Brain pericyte (primary cell): ENCODE data around the gene KRTAP21-3.
"Not testable (repeated sequence)": the region's sequence is repeated elsewhere in the genome, so short reads cannot be mapped to it uniquely, and the experiment has no call there.

ENCODE experiments used
- DNase-seq: peaks from one replicate; pipeline ENCODE4 v3.0.0-alpha.2; 2012; ENCODE audit warnings: low read depth, low spot score

The KRTAP21-3 gene

GRCh38 chr21:30718239-30718909, at the start of gene KRTAP21-3:
Gene KRTAP21-3 (minus strand): TSS chr21:30718777. CDS start chr21:30718759, 18 bp downstream.
- no peak for DNase-seq

GRCh38 chr21:30760776-30761175, 42.2 kb upstream of the KRTAP21-3 start:
- no peak for DNase-seq

DNA sequence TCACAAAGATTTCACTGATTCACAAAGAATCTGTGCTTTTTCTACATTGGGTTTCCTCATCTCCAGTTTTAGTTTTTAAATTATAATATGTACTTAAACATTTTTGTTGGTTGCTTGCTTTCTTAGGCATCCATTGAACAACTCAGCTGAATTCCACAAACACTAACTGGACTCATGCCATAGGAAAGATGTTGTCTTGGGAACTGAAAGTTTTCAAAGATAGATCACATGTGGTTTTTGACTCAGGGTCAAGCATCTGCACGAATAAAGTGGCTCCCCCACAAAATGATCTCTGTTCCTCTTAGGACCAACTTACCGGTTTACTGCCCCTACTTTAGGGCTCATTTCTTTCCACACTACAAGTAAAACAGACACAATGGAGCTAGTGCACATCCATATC, 39.7 kb upstream of the KRTAP21-3 start:
- DNase-seq, result no peak

DNA sequence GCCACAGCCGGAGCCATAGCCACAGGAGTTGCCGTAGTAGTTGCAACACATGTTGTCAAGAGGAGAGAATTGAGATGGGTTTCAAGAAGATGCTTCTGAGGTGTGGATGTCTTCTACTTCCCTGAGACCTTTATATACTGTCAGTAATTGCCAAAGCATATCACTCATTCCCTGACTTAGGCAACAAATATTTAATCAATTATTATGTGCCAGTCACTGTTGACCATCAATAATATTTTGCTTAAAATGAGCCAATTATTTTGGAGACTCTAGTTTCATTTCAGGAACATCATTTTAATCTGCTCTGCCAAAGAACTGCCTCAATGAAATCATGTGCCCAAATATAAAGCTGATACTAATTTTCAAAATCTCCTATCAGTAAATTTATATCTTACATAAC, 36.8 kb upstream of the KRTAP21-3 start, which contains the start of gene KRTAP21-1:
TSS of gene KRTAP21-1 (minus strand) at position 101 of the 400 bp plus-strand sequence. CDS start at position 51, 50 bp downstream.
- DNase-seq, result not testable (repeated sequence)

DNA sequence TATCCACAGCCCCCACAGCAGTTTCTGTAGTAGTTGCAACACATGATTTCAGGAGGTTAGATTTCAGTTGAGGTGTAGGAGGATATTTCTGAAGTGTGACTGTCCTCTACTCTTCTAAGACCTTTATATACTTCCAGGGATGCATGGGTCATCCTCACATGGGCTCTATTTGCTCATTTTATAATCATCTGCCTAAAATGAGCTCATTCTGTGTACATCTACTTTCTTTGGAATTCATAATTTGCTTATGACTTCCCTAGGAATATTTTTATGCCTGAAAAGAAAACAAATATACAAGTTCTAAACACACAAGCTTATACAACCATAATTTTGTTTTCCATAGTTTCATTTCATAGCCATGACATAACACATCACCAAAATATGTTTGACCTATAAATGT, 28.6 kb upstream of the KRTAP21-3 start, which contains the start of gene KRTAP21-2:
TSS of gene KRTAP21-2 (minus strand) at position 101 of the 400 bp plus-strand sequence. CDS start at position 44, 57 bp downstream.
- DNase-seq, result no peak

- DNase-seq, result no peak
Observed at GRCh38 chr21:30740462-30740861, 21.9 kb upstream of the KRTAP21-3 start.

DNA sequence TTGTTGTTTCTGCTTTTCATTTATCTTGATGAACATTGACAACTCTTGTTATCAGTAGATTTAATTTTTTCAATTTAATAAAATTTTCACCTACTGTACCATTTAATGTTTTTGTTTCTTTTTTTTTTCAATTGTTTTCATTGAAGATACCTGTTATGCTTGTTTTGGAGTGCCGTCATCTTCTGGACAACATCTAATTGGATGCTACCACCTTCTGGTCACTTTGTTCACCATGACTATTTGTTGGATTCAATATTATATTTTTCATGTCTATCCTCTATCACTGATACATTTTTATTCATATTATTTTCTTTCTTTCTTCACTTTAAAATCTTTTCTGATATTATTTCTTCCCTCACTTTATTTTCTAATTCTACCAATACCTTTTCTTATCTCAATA, 14.4 kb upstream of the KRTAP21-3 start:
- DNase-seq, result no peak

GRCh38 chr21:30726726-30727125, 8.1 kb upstream of the KRTAP21-3 start:
- DNase-seq, result no peak

GRCh38 chr21:30719401-30719800, 824 bp upstream of the KRTAP21-3 start:
- DNase-seq, result no peak

DNA sequence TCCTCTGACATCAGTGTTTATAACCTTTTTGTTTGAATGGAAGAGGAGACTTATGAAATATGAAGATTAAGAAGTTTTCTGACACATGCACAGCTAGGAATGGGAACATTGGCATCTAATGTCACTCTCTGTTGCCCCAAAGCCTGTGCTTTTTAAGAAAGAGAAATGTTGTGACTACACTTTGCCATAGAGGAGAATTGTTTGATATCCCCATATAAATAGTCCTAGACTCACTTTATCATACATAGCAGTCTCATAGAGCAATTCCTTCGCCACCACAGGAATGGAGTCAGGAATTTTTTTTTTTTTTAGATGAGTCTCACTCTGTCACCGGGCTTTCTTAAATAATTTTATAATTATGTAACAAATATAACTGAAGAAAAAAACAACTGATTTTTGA, 1.5 kb downstream of the KRTAP21-3 start:
- no peak for DNase-seq

- DNase-seq, result no peak
Observed at GRCh38 chr21:30714946-30715345, 3.6 kb downstream of the KRTAP21-3 start.

DNA sequence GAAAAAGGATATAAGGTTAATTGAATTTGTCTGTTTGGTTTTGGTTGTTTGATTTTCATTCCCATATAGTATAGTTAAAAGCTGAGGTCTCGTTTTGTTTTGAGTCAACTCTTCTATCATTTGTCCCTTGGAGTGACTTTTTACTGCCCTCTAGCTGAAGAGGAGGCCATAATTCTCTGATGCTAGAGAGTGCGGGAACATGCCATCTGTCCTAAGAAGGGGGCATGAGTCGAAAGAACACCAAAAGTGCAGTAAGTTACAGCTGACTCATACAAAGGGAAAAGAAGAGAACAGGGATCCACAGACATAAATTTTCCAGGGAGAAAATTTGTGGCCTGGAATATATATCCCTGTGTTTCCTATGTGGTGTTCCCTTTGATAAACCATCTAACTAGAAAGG, 4.1 kb downstream of the KRTAP21-3 start:
- no peak for DNase-seq

DNA sequence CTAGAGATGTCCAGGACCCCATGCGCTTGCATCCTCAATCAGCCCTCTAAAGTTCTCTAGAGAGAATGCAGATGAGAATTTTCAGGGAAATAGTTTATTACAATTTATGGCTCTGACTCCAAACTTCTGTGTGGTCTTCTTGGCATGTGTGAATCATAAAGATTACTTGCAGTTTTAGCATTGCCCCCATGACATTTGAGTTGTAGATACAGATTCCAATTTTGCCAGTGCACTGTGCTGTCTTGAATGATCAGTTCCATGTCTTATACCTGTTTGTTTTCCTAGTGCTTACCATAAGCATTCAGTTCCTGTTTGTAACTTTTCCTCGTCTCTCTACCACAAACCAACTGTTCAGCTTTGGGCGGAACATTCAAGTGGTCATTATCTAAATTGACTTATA, 4.8 kb downstream of the KRTAP21-3 start:
- DNase-seq, result no peak

- DNase-seq, result no peak
Observed at GRCh38 chr21:30710499-30710898, 8.1 kb downstream of the KRTAP21-3 start.

DNA sequence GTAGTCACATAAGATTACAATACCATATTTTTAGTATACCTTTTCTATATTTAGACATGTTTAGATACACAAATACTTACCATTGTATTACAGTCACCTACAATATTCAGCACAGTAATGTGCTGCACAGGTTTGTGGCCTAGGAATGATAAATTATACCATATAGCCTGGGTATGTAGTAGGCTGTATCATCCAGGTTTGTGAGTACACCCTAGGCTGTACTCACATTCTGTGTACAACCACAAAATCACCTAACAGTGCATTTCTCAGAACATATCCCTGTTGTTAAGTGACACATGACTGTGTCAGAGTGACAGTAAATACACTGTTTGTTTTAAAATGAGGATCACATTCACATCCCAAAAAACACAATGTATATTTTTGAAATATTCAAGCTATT, 11.2 kb downstream of the KRTAP21-3 start:
- DNase-seq, result no peak

GRCh38 chr21:30695956-30696355, 22.6 kb downstream of the KRTAP21-3 start:
- DNase-seq, result no peak

DNA sequence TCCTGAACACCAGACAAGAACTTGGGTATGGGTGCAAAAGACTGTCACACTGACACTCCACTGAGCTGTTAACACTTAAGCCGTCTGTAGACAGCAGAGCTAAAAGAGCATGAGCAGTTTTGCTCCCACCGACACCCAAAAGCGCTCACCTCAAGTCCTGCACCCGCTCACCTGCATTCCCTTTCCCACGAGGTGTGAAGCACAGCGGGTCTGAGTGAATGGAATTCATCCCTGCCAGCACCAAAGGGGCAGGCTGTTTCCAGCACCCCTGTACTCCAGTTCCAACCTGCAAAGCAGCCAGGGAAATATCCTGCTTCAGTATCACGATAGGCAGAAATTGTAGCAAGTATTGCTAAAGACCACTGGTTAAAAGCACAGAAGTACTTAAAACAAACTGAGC, 28.8 kb downstream of the KRTAP21-3 start:
- no peak for DNase-seq

DNA sequence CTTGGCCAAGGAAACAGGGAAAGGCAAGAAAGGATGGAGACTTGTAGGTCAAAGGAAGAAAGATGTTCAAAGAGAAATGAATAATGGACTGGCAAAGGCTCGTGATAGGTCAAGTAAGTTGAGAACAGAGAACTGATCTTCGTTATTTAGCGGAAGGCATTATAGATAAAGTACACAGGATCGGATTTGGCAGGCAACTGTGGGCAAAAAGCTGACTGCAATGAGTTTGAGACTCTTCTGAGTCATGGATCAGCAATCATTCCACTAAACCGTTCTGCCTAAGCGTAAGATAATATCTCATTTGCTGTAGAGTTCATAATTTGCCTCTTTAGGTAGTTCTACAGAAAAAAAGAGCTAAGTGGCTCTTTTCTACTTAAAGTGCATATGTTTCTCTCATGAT, 34.1 kb downstream of the KRTAP21-3 start:
- DNase-seq, result no peak

GRCh38 chr21:30680586-30680985, 38.0 kb downstream of the KRTAP21-3 start:
- no peak for DNase-seq

DNA sequence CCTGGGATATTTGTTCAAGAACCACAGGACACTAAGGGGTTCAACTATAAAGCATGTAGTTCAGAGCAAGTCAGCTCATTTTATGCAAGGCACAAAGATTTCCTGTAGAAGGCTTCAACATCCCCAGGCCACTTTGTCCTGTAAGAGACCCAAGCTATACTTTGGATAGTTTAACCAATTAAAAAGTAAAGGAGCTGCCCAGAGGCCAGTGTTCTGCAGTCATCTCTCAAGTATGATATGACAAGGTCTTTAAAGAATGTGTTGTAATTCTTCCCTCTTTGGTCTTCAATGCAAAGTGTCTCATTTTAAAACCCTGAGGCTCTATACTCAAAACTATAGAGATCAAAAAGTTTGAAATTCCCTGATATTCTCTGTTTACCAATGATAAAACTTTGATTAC, 41.8 kb downstream of the KRTAP21-3 start:
- no peak for DNase-seq

DNA sequence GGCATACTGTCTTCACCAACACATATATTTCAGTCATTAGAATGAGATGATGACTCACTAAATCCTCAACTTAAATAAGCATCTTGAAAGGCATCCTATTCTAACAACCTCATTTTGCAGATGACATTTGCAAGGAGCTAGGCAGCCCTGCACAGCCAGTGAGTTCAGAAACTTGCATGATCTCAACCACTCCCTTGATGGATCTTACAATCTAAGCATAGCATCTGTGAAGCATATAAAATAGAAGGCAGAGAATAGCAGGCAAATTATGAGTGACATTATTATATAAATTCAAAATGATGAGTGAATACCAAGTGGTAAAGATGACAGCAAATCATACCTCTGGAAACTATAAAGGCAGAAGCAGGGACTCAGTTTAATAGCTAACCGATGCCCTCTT, 44.3 kb downstream of the KRTAP21-3 start:
- DNase-seq, result no peak

DNA sequence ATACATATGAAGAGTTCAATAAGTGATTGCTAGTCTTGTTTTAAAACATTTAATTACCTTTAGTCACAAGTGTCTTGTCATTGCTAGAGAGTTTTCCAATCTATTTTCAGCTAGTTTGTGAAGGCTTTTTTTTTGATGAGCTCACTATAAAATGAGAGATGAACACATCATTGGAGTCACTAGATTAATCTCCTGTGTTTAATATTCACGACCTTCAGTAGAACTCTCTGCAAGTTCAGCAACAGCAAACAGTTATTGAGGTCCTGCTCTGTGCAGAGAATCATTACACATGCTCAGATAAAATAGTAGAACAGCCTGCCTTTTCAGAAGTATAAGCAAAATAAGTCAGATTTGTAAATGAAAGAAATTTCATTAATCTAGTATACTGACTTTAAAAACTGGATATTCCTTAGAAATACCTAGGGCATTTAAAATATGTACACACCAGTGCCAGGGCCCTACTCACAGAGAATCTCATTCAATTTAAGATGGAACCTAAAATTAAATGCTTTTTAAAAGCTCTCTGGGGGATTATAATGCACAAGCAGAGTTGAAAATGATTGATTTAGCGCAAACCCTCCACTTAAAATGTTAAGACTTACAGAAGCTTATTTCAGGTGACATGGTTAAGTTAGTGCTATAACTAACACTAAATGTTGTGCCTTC, 45.5 kb downstream of the KRTAP21-3 start:
- DNase-seq, result no peak

GRCh38 chr21:30668776-30669175, 49.8 kb downstream of the KRTAP21-3 start:
- no peak for DNase-seq
